Left ventricle myocardium inferior (tissue), 1 donor: ENCODE measurements around the gene SPNS2. TPM values are rescaled to one million over a fixed set of nuclear protein-coding genes. Genes with fewer than 3 reads are reported as not detected.

Source experiments
- DNase-seq: peaks from one replicate; pipeline ENCODE4 v3.0.0-alpha.2; 2020
- H3K27ac ChIP-seq: fragments of 200-600 bp; replicated peaks from 2 replicates; pipeline ENCODE4 v1.8.0; 2021
- H3K27me3 ChIP-seq: fragments of 200-600 bp; 2 replicates; pipeline ENCODE4 v1.8.0; 2021; ENCODE audit warnings: low read depth
- H3K36me3 ChIP-seq: fragments of 200-600 bp; 2 replicates; pipeline ENCODE4 v1.8.0; 2021
- H3K4me1 ChIP-seq: fragments of 200-600 bp; 2 replicates; pipeline ENCODE4 v1.8.0; 2021
- H3K4me3 ChIP-seq: fragments of 200-600 bp; 2 replicates; pipeline ENCODE4 v1.8.0; 2021; ENCODE audit warnings: mild to moderate bottlenecking, moderate library complexity
- H3K9me3 ChIP-seq: fragments of 200-600 bp; replicated peaks from 2 replicates; pipeline ENCODE4 v1.8.0; 2021
- intact Hi-C: fragments of 100-400 bp; cut with micrococcal nuclease; formaldehyde crosslinking; loops from one replicate; pipeline ENCODE4 v1.11.0; 2022
- total RNA-seq: library from RNA; stranded (reverse); fragmentation: NEBNext Ultra II Directional; extraction: Animal tissue kit (Norgen Biotek cat#: 25700); gene quantifications from one replicate; pipeline ENCODE4 v1.2.1, GENCODE V29; 2021
- TF ChIP-seq, protein P1 (sequence below): fragments of 200-600 bp; IDR thresholded peaks from 2 replicates; pipeline ENCODE4 v1.8.0; 2021; ENCODE audit warnings: antibody characterized with exemption, mild to moderate bottlenecking, borderline replicate concordance
- donor health status: DM: no; HTN: yes; CAD: no; lungs with severe emphysema.

SPNS2 gene
- total RNA-seq, 1 donor from 2014 or later: 11.2 TPM

DNA sequence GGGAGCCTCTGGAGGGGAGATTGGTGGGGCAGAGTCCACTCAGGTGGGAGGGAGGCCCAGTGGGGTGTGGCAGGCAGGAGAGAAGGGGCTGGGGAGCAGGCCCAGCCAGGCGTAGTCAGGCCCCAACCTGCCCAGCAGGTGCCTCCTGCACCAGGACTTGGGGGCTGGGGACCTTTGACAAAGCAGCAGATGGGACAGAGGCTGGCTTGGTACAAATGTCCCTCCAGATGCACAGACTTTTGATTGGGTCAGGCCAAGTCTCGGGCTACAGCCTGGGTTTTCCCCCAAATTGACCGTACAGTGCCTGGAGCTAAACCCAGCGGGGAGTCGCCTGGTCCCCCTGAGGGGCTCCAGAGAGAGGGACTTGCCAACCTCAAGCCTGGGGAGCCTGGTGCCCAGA lies 61.3 kb downstream of the SPNS2 start:
- peaks cover 32% of the 10 kb centered on the region for H3K4me1 ChIP-seq
- no peaks in the 10 kb centered on the region for H3K9me3 ChIP-seq
- H3K4me3 ChIP-seq: no peak overlapping the region
- no peak overlapping the region for H3K27ac ChIP-seq
- TF ChIP-seq, protein P1, sequence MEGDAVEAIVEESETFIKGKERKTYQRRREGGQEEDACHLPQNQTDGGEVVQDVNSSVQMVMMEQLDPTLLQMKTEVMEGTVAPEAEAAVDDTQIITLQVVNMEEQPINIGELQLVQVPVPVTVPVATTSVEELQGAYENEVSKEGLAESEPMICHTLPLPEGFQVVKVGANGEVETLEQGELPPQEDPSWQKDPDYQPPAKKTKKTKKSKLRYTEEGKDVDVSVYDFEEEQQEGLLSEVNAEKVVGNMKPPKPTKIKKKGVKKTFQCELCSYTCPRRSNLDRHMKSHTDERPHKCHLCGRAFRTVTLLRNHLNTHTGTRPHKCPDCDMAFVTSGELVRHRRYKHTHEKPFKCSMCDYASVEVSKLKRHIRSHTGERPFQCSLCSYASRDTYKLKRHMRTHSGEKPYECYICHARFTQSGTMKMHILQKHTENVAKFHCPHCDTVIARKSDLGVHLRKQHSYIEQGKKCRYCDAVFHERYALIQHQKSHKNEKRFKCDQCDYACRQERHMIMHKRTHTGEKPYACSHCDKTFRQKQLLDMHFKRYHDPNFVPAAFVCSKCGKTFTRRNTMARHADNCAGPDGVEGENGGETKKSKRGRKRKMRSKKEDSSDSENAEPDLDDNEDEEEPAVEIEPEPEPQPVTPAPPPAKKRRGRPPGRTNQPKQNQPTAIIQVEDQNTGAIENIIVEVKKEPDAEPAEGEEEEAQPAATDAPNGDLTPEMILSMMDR: no peak
- DNase-seq: no peak
- no peaks in the 10 kb centered on the region for H3K36me3 ChIP-seq
- no peaks in the 10 kb centered on the region for H3K27me3 ChIP-seq
- intact Hi-C loops: no loop called here

DNA sequence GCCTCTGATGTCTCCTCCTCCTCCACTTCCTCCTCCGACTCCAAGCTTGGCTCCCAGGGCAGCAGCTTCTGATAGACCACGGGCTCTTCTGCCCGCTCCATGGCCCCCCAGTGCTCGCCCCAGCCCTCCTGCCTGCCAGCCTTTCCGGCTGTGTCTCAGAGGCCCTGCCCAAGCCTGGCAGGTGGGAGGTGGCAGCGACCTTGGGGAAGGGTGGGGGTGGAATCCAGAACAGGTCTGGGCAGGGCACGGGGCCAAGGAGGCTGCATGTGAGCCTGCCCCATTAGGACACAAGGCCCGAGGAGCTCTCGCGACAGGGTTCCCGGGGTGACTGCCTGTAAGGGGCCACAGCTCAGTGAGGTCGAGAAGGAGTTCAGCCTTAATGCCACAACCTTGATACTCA lies 61.7 kb downstream of the SPNS2 start, which contains the start of gene GGT6:
TSS of gene GGT6 (minus strand) at position 157 of the 400 bp plus-strand sequence. CDS start at position 101, 56 bp downstream.
- no peak within 1 kb of the TSS for H3K27ac ChIP-seq
- intact Hi-C loops: no loop called here

GRCh38 chr17:4560837-4561256 lies 62.2 kb downstream of the SPNS2 start:
- H3K4me3 ChIP-seq: no peak overlapping the region
- no peaks in the 10 kb centered on the region for H3K27me3 ChIP-seq
- H3K9me3 ChIP-seq: no peaks in the 10 kb centered on the region
- no peaks in the 10 kb centered on the region for H3K36me3 ChIP-seq
- TF ChIP-seq, protein P1: no peak
- H3K27ac ChIP-seq: no peak overlapping the region
- intact Hi-C loops: no loop called here
- DNase-seq: no peak
- peaks cover 32% of the 10 kb centered on the region for H3K4me1 ChIP-seq

More for the DNA sequence above, 61.7 kb downstream of the SPNS2 start, which contains the start of gene GGT6:
- Histone ChIP-seq H3K27me3 (no peaks in the 10 kb centered on the region), H3K4me1 (peaks cover 32% of the 10 kb centered on the region), H3K4me3 (no peak within 1 kb of the TSS), H3K9me3 (no peaks in the 10 kb centered on the region), H3K36me3 (no peaks in the 10 kb centered on the region)
- TF ChIP-seq, protein P1: no peak
- no peak for DNase-seq

DNA sequence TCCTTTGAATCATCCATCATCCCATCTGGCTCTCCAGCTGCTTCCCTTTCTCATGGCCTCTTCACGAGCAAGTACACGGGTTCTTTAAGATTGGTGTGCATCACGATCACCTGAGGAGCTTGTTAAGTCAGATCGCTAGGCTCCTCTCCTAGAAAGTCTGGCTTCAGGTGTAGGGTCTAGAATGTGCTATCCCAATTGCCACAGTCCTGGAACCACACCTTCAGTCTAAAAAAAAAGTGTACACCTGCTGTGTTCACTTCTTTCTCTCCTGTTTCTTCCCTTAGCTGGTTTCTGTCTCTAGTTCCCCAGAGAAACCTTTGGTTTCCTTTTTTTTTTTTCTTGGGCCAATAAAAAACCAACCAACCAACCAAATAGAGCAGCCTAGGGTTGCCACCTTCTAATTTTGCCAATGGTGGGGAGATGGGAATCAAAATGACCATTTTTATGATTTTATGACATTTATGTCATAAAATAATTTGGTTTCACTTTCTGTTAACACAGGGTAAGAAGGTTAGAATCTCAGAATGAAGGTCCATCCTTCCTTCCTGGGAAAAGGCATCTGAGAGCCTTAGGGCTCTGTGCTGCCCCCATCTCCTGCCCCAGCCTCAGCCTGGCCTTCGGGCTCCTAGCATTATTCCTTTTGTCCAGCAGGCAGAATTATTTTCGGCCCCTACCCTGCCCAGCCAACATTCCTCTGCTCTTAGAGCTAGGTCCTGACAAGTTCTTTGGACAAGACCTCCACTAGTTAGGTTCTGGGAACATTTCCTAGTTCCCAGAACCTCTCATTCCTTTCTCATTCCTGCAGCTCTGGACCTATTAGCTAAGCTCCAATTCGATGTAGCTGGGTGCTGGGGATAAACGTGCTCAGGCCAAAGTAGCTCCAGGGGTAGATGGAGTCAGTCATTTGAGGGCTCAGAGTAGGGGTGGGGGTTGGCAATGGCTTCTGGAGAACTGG lies 63.6 kb downstream of the SPNS2 start:
- no peak overlapping the region for H3K4me3 ChIP-seq
- TF ChIP-seq, protein P1: no peak
- no peak overlapping the region for H3K27ac ChIP-seq
- peaks cover 27% of the 10 kb centered on the region for H3K4me1 ChIP-seq
- no peaks in the 10 kb centered on the region for H3K9me3 ChIP-seq
- DNase-seq: no peak
- intact Hi-C loops: no loop called here
- H3K36me3 ChIP-seq: no peaks in the 10 kb centered on the region
- no peaks in the 10 kb centered on the region for H3K27me3 ChIP-seq

GRCh38 chr17:4565209-4566141 lies 66.8 kb downstream of the SPNS2 start:
- H3K9me3 ChIP-seq: no peaks in the 10 kb centered on the region
- no peak overlapping the region for H3K4me3 ChIP-seq
- intact Hi-C loops: loop anchor here (5.0 kb wide), 1 partner anchor 62 kb away; no protein-coding TSS in a partner anchor
- peak; percentile 51 for DNase-seq
- TF ChIP-seq, protein P1: peak; percentile 86
- peak overlapping the region; percentile 43 for H3K27ac ChIP-seq
- H3K4me1 ChIP-seq: peaks cover 25% of the 10 kb centered on the region
- no peaks in the 10 kb centered on the region for H3K27me3 ChIP-seq
- H3K36me3 ChIP-seq: no peaks in the 10 kb centered on the region
